ENCODE data around the gene TCF21.
"Not testable (repeated sequence)": the region's sequence is repeated elsewhere in the genome, so short reads cannot be mapped to it uniquely, and the experiment has no call there.

Gene TCF21

DNA sequence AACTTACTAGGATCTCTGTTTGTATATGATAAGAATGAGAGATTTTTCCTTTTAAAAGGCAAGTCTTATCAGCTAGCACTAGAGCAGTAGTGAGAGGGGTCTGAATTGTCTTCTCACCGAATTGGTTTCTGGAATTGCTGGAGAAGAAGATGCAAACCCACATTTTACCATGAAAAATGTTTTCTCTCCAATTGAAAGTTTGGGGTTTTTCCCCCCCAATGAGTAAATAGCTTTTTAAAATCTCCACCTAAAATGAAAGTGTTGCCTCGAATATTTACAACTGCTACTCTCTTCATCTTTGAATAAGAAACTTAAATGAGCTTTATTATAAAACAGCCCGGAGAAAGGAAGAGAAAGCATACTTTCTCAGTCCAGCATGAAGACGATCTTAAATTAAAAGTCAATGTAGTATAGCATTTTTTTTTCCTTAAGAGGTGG lies 1.8 kb downstream of the TCF21 start:
- DNase-seq = no peak

DNA sequence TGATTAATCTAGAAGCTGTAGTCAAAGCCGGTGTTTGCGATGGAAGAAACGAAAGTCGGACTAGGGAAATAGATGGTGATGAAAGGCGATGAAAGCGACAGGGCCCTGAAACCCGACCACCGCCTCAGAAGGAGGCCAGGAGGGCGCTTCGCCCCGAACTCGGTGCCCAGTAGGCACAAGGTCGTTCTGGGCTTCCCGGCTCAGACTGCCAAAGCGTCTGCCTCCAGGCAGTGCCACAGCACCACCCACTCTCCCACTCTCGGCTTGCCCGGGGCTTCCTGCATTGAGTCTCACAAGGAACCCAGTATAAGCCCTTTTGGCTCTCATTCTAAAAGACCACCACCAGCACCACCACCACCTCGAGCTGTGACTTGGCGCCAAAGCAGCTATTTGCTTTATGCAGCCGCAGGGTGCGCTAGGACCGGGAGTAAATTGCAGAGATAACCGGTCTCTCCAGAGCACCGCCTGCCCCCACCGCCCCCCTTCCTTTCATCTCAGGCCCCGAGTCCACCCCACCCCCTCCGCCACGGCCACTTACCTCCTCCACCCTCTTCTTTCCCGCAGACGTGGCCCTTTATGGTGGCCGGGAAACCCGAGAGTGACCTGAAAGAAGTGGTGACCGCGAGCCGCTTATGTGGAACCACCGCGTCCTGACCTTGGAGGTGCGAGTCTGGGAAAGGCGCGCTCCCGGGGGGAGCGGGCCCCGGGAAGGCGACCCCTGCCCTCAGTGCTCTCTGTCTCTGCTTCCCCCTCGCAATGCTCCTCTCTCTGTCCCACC lies 2.4 kb downstream of the TCF21 start:
- DNase-seq = no peak

DNA sequence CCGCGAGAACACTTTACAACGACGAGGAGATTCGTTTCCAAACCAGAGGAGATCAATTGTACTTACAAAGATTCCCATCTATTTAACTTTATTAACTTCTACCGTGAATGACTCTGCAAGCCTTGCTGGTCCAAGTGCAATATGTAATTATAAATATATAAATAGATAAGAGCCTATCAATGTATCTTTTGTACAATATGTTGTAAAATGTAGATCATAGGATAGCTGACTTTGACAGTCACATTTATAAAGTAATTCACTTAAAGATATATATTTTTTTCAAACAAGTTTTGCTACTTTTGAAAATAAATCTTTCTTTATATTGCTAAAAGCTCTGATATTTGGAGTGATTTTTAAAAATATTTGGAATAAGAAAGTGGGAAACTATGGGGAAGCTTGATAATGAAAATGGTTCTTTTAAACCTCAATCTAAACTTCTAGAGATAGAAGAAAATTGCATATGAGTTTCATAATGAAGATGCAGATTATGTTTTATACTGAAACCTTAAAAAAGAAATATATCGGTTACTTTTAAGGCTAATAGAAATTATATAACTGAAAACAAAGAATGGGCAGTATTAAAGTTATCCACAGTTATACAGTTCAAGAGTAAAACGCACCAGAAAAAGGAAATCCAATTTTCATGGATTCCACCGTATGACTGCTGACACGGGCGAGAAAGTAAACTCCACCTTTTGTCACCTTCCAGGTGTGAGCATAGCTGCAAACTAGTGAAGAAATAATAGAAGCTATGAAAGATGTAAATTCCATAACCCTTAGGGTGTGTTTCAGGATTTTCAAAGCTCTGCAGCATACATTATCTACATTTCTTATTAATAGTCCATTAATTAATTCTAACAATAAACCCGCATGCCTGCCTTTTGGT lies 3.3 kb downstream of the TCF21 start:
- DNase-seq = no peak

DNA sequence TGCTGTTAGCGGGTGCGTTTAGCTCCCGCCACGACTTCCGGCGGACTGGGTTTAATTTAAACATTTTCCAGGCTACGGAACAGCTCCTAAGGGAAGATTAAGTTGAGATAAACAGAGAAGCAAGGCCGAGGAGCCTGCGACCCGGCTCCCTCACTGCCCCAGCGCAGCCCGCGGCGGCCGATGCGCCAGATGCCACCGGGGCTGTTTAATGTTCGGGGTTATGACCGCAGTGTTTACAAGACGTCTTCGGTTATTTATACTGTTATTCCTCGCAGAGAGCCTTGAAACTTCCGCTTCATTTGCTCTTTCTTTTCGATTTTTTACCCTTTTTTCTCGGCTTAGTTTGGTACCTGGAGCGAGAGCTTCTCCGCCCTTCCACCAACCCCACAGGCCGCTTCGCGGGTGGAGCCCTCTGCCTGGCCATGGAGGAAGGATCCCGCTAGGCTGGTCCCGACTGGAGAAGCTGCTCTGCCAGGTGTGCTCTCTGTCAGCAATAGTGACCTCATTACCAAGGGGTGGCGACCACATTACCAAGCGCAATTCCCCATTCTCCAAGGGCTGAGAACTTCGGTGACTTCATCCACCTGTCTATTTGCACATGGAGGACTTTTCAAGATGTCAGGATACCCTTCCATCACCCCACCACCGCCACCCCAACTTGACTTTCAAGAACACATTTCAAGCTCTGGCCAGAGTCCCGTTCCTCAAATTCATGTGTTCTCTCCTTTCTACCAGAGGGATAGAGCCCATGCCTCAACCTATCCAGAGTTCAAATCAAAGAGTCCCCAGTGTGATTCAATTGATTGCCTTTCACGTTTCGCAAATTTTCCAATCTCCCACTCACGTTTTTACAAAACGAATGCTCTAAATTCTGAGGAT lies 4.1 kb downstream of the TCF21 start:
- DNase-seq = no peak

DNA sequence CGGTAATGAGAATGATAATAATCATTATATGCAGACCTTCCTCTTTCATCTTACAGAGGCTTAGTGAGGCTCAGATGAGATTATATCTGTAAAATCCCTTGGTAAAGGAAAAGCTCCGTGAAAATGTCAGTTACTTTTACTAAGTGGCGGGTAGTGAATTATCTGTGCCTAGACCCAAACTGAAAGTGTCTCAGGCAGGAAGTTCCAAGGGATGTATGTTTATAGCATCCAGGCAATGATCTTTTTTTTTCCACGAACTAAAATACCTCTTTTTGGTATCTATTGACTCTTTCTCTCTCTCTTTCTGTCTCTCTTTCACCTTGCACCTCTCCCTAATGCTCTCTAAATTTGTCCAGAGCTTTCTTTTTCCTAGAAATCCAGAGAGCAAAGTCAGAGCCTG lies 5.0 kb downstream of the TCF21 start:
- DNase-seq = no peak

DNA sequence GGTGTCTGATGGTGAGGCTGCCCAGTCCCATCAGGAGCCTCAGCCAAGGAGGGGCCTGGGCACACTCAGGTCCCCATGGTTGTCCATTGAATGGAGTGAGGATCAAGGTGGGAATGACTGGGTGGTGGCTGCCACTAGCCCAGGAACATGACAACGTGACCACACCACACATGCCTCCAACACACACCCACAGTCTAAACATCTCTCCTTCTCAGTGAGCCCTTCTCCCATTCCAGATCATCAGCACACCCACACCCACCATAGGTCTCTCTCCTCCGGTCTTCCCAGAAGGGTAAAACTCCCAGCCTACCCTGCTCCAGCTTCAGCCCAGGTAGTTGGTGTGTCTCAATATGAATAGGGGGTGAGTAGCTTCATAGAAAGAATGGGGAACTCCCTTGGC lies 5.5 kb downstream of the TCF21 start:
- DNase-seq = no peak

DNA sequence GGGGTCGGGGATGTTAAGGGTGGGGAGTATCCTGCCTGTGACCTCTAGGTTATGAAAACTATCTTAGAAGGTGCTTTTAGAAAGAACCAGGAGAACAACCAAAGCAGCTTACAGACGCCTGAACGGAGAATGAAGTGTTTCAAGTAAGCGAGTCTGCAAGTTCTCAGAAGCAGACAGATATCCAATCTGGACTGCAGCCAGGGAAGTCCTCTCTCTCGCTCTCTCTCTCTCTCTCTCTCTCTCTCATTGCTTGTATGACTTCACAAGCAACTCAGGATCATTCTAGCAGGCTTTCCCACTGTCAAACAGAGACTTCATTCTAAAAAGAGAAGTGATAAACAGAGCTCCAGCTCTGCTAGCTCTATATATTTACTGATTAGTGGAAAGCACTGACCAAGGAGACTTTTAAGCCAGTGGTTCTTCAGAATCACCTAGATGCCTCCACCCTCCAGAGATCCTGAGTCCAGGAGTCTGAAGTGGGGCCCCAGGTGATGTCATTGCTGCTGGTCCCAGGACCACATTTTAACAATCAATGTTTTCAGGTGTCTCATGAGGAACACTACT lies 6.0 kb downstream of the TCF21 start:
- DNase-seq = no peak

DNA sequence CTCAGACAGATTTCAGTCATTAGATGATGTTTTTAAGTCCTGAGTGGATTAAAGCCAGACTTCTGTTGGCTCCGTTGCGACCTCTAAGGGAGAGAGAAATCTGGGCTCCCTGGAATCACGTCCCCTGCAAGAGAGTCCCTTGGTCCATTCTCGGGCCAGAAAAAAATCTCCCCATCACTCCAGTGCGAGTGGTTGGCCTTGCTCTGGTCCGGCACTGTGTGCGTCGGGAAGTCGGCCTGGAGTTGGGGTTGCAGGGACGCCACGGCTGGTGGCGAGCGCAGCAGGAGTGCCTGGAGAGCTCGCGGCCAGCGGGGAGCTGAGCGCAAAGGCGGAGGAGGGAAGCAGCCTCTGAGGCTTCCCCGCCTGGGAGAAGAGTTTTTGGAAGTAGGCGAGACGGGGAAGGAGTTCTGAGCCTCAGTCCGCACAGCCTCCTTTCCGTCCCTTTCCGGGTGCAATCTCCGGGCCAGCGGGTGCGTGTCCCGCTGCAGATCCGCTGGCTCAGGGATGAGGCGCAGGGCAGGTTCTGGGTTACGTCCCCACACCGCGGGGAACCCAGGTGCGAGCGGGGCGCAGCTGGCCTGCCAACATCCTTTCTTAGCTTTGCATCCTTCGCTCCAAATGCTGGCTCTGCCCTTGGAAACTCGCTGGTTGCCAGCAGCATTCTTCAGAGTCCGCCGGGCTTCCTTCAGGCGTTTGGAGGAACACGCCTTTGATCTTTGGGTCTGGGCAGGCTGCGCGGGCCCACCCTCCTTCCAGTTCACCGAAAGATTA lies 6.8 kb downstream of the TCF21 start:
- no peak for DNase-seq

DNA sequence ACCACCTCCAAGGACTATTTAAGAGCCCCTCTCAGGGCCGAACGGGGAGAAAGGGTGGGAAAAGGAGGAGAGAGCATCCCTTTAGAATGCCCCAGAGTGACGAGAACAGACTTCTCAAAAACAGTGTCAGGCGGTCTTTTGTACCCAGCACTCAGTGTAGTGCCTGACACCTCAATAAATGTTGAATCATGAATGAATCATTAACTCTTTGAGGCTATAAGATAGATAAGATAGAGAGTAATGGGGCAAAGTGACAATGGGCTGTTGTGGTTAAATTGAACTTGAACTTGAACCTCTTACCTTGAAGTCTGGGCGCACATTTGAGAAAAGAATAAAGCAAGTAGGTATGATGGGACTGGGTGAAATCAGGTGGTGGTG lies 7.4 kb downstream of the TCF21 start:
- no peak for DNase-seq

DNA sequence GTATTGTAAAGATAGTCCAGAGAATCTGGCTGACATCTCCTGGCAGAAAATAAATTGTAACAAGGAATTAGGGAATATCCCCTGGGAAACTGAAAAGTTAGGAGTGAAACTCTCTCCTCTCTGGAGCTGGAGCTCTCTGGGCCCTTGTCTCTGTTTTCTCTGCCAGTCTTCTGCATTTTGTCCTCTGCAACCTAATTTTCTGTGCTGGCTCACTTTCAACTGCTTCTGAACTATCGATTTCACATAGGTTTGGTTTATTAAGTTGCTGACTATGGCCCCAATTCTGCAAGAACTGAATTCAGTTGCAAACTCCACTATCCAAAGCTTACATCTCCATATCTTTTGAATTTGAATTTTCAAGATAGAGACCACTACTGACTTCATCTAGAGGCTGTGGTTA lies 9.3 kb downstream of the TCF21 start:
- no peak for DNase-seq

DNA sequence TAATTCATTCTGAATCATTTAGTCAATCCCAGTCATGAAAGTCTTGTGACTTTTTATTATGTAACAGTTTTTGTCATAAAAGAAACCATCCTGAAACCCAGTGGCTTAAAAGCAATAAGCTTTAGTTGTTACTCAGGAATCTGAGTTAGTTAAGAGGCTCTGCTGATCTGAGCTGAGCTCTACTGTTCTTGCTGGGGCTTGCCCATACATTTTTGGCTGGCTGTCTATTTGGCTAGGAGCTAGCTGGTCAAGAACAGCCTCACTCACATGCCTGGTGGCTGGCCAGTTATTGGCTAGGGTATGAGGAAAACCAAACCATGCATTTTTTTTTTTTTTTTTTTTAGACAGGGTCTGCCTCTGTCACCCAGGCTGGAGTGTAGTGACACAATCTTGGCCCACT lies 10.6 kb downstream of the TCF21 start:
- no peak for DNase-seq

DNA sequence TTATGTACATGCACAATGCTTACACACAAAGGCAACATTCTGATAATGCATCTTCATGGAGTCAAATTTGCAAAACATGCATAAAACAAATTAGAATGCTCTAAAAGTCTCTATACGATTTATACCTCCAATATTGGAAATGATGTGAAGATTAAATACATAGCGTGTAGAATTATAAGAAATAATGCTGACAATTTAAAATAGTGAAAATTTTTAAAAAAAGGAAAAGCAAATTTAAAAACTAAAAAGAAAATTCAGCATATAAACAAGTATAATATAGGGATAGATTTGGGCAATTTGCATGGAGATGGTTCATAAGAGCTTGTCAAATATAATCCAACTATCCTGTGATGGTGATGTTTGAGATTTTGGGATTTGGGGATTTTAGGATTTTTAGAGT lies 14.9 kb downstream of the TCF21 start:
- no peak for DNase-seq

DNA sequence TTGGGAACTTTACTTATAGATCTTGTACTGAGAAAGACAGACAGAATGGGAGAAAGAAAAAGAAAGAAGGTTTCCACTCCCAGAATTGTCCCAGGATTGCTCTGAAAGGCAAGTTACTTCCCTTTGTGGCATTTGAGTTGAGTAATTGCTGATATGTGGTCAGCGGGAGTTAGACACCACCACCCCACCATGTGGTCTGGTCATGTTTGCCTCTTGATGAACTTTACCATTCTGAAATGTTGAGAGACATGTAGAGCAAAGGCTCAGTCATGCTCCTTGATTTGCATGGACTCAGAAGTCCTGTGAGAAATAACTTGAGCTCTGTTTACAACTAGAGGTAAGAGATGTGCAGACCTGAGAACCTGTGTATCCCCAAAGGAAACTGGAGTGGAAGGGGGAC lies 17.1 kb downstream of the TCF21 start:
- DNase-seq = no peak

DNA sequence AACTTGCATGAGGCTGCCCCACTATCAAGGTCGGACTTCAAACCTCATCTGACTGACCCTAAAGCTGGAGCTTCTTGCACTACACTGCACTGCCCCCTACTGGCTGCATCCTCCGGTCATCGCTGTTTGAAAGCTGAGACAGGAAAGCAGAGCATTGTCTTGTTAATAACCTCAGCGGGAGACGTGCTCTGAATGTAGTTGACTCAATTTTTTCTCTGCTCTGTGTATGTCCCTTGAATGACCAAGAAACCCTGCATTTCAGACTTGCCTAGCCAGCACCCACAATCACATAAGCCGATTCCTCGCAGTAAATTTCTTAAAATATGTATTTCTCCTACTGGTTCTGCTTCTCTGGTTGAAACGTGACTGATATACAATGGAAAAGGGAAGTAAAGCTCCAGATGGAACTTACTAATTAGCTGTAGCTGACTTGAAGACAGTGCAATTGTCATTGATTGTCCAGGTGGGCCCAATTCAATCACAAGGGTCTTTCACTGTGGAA lies 27.8 kb downstream of the TCF21 start:
- DNase-seq = peak; percentile 65

DNA sequence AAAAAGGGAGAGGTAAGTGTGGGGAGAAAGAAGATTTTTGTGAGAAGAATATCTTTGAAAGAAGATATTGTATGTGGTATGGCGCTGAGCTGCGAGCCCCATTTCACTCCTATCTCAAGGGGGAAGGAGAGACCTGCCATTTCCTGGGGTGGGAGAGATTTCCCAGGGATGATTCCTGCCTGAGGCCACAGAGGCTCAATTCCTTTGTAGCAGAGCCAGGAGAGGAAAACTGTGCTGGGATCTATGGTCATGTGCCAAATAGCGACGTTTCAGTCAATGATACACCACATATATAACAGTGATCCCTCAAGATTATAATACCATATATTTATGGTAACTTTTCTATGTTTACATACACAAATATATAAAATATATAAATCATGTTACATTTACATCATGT lies 28.9 kb downstream of the TCF21 start:
- DNase-seq = no peak

DNA sequence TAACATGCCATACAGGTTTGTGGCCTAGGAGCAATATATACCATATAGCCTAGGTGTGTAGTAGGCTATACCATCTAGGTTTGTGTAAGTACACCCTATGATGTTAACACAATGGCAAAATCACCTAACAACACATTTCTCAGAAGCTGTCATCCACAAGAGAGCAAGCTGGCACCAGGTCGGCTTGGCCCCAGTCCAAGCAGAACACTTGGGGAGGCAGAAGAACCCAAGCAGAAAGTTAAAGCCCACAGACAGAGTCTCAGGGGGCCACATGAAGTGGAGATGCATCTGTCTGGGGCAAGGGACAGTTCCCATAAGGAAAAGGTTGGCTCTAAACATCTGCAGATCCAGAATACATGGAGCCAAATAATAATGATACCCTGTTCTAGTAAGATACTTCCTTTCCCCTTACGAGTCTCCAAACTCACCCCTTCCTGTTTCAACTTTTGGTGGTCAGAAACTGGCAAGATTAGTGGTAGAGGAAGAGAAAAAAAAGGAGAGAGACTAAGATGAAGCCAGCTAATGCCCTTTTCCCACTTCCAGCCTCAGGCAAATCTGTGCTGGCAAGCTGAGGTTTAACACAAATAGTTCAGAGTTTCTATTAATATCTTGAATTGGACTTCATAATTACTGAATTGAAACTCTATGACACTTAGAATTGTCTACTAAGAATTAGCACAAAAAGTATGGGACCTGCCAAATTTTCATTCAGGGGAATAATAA lies 29.5 kb downstream of the TCF21 start:
- DNase-seq = no peak

DNA sequence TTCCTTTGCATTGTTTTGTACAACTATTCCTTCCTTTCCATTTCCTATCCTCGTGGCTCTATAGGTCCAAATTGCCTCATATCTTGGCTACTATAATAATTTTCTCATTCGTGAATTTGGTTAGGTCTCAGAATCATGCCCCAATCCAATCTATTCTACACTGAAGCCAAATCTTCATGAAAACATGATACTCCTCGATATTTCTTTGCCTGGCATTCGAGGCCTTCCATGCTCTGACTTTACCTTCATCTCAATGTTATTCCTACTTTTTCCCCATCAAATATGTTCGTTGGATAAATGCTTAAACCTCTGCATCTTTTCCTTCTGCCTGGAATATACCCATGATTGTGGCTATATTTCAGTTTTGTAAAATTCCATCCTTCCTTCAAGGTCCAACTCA lies 30.4 kb downstream of the TCF21 start:
- DNase-seq = no peak

DNA sequence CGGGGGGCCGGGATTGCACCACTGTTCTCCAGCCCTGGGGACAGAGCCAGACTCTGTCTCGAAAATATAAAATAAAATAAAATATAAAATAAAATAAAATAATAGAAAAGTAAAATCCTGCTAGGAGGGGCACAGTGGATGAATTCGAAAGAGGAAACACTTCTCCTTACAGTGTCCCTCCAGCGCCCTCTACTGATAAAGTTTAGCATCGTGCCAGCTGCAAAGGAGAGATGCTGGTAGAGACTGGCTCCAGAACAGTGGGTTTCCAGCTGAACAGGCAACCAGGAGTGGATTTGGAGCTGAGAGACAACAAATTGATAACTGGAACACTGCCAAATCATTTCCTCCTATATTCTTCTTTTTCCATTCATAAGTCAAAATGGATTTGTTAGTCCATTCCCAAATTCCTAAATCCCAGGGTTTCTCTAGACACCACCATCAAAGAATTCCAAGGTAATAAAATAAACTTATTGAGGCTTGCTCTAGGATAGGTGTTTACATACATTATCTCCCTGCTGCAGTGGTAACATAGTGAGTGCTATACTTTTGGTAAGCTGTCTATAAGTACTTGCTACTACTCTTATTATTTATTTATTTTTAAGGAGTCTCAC lies 32.4 kb downstream of the TCF21 start:
- peak; percentile 75 for DNase-seq

DNA sequence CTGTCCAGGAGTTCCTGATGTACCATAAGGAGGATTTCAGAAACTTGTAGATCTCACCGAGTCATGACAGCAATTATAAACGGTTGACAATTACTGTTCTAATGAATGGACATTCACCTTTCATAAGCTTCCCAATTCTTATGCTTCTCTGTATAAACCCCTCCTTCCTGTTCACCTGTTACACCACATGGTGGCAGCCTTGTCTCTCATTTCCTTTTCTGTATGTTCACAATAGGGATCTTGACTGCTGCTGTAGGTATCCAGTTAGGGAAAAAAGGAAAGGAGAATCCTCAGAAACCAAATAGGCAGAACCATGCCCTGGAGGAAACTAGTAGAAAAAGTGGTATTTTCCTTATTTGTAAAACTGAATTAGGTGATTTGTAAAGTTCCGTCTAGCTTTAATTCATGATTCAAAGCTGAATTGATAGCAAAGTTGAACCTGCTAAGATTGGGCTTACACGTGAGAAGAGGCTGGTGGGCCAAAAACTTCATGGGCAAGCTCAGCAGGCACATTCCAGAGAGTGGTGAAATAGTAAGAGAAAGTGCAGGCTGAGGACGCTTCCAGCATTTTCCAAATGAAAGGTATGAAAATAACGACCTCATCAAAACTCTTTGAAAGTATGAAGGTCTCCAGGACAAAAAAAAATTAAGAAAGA lies 35.2 kb downstream of the TCF21 start:
- peak; percentile 72 for DNase-seq

DNA sequence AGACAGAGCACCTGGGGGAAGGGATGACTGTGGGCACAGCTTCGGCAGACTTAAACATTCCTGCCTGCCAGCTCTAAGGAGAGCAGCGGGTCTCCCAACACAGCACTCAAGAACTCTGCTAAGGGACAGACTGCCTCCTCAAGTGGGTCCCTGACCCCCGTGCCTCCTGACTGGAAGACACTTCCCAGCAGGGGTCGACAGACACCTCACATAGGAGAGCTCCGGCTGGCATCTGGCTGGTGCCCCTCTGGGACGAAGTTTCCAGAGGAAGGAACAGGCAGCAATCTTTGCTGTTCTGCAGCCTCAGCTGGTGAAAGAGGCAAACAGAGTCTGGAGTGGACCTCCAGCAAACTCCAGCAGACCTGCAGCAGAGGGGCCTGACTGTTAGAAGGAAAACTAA lies 42.3 kb downstream of the TCF21 start:
- not testable (repeated sequence) for DNase-seq
